NCI-H748 treated with DMSO at 0.1 percent for 48 hours (cell line): ENCODE measurements around the gene DCAF12L1.

ENCODE experiments used
- DNase-seq: peaks from one replicate; lab custom pipeline; 2025; lab: John Stamatoyannopoulos, UW

The DCAF12L1 gene

GRCh38 chrX:126552313-126553022 is at the start of gene DCAF12L1:
DCAF12L1 (minus strand) TSS chrX:126552814; CDS start chrX:126552608, 206 bp downstream.
- DNase-seq: no peak

- no peak for DNase-seq
Measured at GRCh38 chrX:126580877-126581276, 28.3 kb upstream of the DCAF12L1 start.

- DNase-seq: no peak
Measured at GRCh38 chrX:126575911-126576310, 23.3 kb upstream of the DCAF12L1 start.

- no peak for DNase-seq
Measured at GRCh38 chrX:126557151-126557550, 4.5 kb upstream of the DCAF12L1 start.

- DNase-seq: no peak
Measured at GRCh38 chrX:126551725-126552312, 795 bp downstream of the DCAF12L1 start.

- DNase-seq: no peak
Measured at GRCh38 chrX:126551306-126551705, 1.3 kb downstream of the DCAF12L1 start.

- DNase-seq: no peak
Measured at GRCh38 chrX:126550816-126551215, 1.8 kb downstream of the DCAF12L1 start.

- DNase-seq: no peak
Measured at GRCh38 chrX:126509923-126510322, 42.7 kb downstream of the DCAF12L1 start.
